Retinal pigment epithelial cell (primary cell): ENCODE measurements around the gene TMC3.
A peak's percentile ranks its signal among the peaks of the same experiment; 100 is the strongest.
"Not testable (repeated sequence)": the region's sequence is repeated elsewhere in the genome, so short reads cannot be mapped to it uniquely, and the experiment has no call there.

ENCODE experiments used
- DNase-seq: peaks from one replicate; pipeline ENCODE4 v3.0.0-alpha.2; 2010; ENCODE audit warnings: low read depth
- H3K4me3 ChIP-seq: 2 replicates; pipeline ENCODE4 v1.5.1; 2011; ENCODE audit warnings: mild to moderate bottlenecking, low read length, control low read depth, moderate library complexity
- TF ChIP-seq, protein P1 (sequence below): conservative IDR thresholded peaks from 2 replicates; pipeline ENCODE4 v1.5.1; 2011; ENCODE audit warnings: low read depth, low read length, control low read depth, inconsistent platforms

The TMC3 gene

DNA sequence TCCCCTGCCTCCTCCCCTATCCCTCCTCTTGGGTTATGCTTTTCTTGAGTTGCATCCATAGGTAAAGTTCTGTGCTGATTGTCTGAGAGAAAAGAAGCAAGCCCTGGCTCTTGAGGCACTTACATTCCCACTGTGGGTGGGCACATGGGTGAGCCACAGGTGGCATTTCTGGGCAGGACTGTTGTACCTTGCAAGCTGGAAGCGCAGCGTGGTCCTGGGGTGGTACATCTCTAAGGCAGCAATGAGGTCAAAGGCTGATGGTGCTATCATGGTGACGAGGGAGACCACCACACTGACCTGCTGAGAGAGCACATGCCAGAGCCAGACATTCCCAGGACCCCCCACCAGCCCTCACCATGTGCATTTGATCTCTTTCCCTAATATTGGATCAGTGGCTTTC lies 24.7 kb downstream of the TMC3 start:
- TF ChIP-seq, protein P1, sequence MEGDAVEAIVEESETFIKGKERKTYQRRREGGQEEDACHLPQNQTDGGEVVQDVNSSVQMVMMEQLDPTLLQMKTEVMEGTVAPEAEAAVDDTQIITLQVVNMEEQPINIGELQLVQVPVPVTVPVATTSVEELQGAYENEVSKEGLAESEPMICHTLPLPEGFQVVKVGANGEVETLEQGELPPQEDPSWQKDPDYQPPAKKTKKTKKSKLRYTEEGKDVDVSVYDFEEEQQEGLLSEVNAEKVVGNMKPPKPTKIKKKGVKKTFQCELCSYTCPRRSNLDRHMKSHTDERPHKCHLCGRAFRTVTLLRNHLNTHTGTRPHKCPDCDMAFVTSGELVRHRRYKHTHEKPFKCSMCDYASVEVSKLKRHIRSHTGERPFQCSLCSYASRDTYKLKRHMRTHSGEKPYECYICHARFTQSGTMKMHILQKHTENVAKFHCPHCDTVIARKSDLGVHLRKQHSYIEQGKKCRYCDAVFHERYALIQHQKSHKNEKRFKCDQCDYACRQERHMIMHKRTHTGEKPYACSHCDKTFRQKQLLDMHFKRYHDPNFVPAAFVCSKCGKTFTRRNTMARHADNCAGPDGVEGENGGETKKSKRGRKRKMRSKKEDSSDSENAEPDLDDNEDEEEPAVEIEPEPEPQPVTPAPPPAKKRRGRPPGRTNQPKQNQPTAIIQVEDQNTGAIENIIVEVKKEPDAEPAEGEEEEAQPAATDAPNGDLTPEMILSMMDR: no peak
- no peak for DNase-seq

DNA sequence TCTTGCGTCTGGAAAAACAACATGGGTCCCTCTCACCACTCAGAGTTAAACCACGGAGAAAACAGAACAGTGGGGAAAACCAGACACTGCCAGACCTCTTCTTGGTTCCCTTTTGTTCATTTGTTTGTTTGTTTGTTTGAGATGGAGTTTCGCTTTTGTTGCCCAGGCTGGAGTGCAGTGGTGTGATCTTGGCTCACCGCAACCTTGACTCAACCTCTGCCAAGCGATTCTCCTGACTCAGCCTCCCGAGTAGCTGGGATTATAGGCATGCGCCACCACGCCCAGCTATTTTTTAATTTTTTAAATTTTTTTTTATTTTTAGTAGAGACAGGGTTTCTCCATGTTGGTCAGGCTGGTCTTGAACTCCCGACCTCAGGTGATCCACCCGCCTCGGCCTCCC lies 25.3 kb downstream of the TMC3 start:
- not testable (repeated sequence) for DNase-seq, H3K4me3 ChIP-seq

More for the DNA sequence above, 24.7 kb downstream of the TMC3 start:
- H3K4me3 ChIP-seq: no peak overlapping the region

DNA sequence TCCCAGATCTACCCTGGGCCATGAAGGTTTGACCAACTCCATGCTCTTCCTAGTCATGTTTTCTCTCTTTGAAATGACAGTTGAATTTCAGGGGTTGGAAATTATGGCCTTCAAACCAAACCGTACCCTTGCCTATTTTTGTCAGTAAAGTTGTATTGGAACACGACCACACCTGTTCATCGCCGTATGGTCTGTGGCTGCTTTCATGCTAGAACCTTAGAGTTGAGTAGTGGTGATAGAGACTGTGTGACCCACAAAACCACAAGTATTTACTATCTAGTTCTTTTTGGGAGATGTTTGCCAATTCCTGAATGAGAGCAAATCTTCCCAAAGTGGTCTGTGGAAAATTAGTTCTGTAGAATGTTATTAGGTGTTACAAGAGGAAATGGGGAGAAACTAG lies 26.1 kb downstream of the TMC3 start:
- TF ChIP-seq, protein P1: no peak
- no peak overlapping the region for H3K4me3 ChIP-seq
- DNase-seq: no peak

DNA sequence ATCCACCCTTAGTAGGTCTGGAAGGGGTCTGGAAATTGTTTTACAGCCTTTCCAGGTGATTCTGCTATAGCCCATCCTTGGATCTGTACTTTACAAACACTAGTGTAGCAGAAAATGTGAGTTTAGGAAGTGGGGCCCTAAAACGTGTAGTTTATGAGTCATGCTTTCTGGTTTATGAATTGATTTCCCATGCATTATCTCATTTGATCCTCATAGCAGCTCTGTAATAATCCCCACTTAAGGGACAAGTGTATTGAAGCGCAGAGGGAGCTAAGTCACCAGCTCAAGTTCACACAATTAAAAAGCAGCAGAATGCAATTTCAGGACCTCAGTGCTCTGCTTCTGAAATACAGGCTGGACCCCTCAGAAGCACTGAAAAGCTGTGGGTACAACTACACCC lies 27.4 kb downstream of the TMC3 start:
- peak; percentile 28 for DNase-seq
- TF ChIP-seq, protein P1: no peak
- H3K4me3 ChIP-seq: no peak overlapping the region

DNA sequence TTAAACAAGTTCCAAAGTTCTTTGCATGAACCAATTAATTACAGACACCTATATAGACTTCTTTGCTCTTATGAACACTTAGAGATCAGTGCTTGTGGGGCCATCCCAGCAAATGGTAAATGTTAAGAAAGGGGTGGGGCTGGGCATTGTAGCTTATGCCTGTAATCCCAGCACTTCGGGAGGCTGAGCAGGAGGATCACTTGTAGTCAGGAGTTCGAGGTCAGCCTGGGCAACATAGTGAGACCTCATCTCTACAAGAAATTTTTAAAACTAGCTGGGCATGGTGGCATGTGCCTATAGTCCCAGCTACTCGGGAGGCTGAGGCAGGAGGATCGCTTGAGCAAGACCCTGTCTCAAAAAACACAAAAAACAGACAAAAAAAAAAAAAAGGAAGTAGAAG lies 30.6 kb downstream of the TMC3 start:
- no peak overlapping the region for H3K4me3 ChIP-seq
- DNase-seq: no peak
- TF ChIP-seq, protein P1: no peak

DNA sequence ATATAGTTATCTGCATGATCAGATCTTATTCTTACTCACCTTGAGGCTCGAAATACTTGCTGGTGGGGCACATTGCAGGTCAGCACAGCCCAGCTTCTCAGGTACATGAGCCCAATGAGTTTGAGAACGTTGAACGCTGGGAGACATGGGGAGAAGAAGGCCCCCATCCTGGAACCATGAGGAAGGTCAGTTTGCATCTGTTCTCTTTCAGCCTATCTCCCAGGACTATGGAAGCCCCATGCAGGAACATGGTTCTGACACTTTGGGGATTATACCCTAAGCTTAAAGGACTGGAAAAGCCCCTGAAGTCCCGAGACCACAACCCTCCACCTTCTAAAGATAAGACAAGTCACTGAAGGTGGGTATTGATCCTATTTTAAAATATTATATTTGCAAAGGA lies 32.7 kb downstream of the TMC3 start:
- no peak for DNase-seq
- H3K4me3 ChIP-seq: no peak overlapping the region
- TF ChIP-seq, protein P1: no peak

DNA sequence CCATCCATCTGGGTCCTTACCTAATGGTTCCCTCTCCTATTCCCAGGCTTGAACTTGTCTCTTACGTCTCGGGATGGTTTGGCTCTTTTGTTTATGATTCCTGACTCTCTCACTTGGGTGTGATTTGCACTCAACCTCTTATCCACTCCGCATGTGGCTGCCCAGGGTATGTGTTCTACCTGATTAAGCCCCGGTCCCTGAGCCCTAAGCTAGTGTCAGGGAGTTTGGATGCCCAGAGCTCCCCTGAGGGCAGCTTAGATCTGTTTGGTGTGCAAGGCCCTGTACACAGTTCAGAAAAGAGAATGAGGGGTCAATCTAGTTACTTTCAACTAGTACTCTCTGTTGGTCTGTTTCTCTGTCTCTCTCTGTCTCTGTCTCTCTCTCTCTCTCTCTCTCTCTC lies 34.2 kb downstream of the TMC3 start:
- TF ChIP-seq, protein P1: no peak
- no peak overlapping the region for H3K4me3 ChIP-seq
- no peak for DNase-seq

DNA sequence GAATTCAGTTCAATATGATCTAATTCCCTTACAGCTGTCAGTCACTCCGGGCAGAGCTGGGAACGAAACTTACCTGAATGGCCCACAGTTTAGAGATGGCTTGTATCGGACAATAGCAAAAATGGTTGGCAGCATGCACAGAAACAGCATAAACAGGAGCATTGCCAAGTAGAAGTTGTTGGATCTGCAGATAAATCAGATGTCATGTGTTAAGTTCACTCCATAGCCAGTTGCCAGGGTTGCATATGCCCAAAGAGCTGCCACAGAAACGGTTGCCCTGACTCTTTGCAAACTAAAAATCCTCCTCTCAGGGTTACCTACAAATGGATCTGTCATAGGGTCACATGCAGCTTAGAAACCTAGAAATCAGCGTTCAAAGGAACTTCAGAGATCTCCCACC lies 34.7 kb downstream of the TMC3 start:
- TF ChIP-seq, protein P1: no peak
- no peak overlapping the region for H3K4me3 ChIP-seq
- no peak for DNase-seq
